Activated T-cell treated with anti-CD3 and anti-CD28 coated beads, Interleukin-2, amount 50 U/mL, for 72 hours (primary cell): ENCODE data around the gene ACTRT1. TPM values are rescaled to one million over a fixed set of nuclear protein-coding genes. Genes with fewer than 3 reads are reported as not detected.

Experiments used
- ATAC-seq, 2 donors: fragments of 150-1000 bp; cut with Tn5 transposase; replicated peaks in 1 of 2; 2 replicates each; pipeline ENCODE4 v1.10.0; 2021; ENCODE audit warnings: moderate library complexity in 2 of 2, mild to moderate bottlenecking in 1 of 2
- DNase-seq, 2 donors: peaks; one replicate each; pipeline ENCODE4 v3.0.0; 2021 to 2022; ENCODE audit warnings: mixed read lengths in 1 of 2
- H3K27ac Mint-ChIP-seq: one replicate; pipeline ENCODE4 v1.8.0; 2022; ENCODE audit warnings: mild to moderate bottlenecking, moderate library complexity, mixed read lengths
- H3K27me3 Mint-ChIP-seq: one replicate; pipeline ENCODE4 v1.8.0; 2022; ENCODE audit warnings: low read depth, mixed read lengths
- H3K36me3 Mint-ChIP-seq, 2 donors: one replicate each; pipeline ENCODE4 v1.8.0; 2022; ENCODE audit warnings: mixed read lengths in 2 of 2, mild to moderate bottlenecking in 1 of 2; ENCODE audit not compliant: insufficient read depth in 2 of 2
- H3K4me1 Mint-ChIP-seq: one replicate; pipeline ENCODE4 v1.8.0; 2022; ENCODE audit warnings: low read depth, mixed read lengths
- H3K4me3 Mint-ChIP-seq, 2 donors: one replicate each; pipeline ENCODE4 v1.8.0; 2022; ENCODE audit warnings: mild to moderate bottlenecking in 2 of 2, mixed read lengths in 2 of 2, moderate library complexity in 2 of 2
- H3K9me3 Mint-ChIP-seq, 2 donors: one replicate each; pipeline ENCODE4 v1.8.0; 2022; ENCODE audit warnings: mixed read lengths in 2 of 2
- total RNA-seq, 2 donors: library from RNA; stranded (reverse); gene quantifications; one replicate each; pipeline ENCODE4 v1.2.3, GENCODE V29; 2022

The ACTRT1 gene
- total RNA-seq, result not detected

DNA sequence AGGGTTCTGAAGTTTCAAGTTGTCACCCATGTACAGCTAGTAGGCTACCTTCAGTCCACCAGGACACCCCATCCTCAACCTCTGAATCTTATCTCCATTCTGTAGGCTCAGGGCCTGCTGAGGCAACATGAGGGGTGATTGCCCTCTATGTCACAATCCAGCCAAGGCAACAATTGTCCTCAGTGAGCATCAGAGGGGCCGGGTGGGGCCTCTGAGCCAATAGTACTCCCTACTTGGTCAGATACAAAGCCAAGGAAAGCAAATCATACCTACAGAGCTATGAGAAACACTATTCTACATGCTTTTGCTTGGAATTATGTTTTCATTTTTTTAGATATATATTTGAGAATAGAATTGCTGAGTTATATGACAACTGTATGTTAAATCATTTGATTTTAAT is at the start of gene ACTRT1:
Gene ACTRT1 (minus strand): TSS at position 101 of the 400 bp plus-strand sequence. CDS start 197 bp downstream, outside the sequence.
- Mint-ChIP-seq H3K27me3 (no peaks in the 10 kb centered on the region), H3K4me3 (no peak within 1 kb of the TSS), H3K4me1 (no peaks in the 10 kb centered on the region), H3K9me3 (peaks cover 2% of the 10 kb centered on the region in 2 donors), H3K27ac (no peak within 1 kb of the TSS), H3K36me3 (no peaks in the 10 kb centered on the region)
- ATAC-seq, result no peak
- DNase-seq, result no peak

DNA sequence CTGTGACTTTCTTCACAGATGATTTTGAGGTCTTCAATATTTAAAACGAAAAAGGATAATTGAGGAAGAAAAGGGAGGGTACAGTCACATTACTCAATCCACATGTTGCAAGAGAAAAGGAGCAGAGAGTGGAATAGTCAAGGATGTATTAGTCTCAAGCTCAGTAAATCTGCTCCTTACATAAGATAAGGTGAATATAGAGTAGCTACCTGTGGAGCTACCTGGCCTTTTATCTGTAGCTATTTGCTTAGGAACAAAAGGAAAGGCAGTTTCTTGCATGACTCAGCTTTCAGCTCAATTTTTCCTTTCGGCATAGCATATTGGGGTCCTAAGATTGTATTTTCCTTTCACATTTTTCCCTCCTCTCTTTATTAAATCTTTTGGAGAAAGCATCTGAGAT is 26.3 kb upstream of the ACTRT1 start:
- Mint-ChIP-seq H3K4me3 (no peak overlapping the region), H3K27ac (no peak overlapping the region)

DNA sequence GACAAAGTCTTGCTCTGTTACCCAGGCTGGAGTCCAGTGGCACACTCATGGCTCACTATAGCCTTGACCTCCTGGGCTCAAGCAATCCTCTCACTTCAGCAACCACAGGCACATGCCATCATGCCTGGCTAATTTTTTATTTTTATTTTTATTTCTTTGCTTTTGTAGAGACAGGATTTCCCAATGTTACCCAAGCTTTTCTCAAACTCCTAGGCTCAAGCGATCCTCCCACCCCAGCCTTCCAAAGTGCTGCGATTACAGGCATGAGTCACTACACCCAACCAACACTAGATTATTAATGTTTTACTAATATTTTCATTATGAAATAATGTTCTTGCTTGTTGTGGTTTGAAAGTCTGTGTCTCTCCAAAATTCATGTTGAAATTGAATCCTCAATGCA is 5.2 kb upstream of the ACTRT1 start:
- H3K27me3 Mint-ChIP-seq, result peaks cover 16% of the 10 kb centered on the region
- peaks cover 4 to 8% of the 10 kb centered on the region in 2 donors for H3K9me3 Mint-ChIP-seq
- no peaks in the 10 kb centered on the region for H3K36me3 Mint-ChIP-seq
- DNase-seq (no peak), ATAC-seq (no peak)
- H3K4me1 Mint-ChIP-seq, result no peaks in the 10 kb centered on the region
- no peak overlapping the region for H3K4me3 Mint-ChIP-seq
- H3K27ac Mint-ChIP-seq, result no peak overlapping the region

More for the DNA sequence above, 26.3 kb upstream of the ACTRT1 start:
- Mint-ChIP-seq H3K9me3 (no peaks in the 10 kb centered on the region), H3K4me1 (no peaks in the 10 kb centered on the region), H3K36me3 (no peaks in the 10 kb centered on the region), H3K27me3 (peaks cover 9% of the 10 kb centered on the region)
- ATAC-seq (no peak), DNase-seq (no peak)

DNA sequence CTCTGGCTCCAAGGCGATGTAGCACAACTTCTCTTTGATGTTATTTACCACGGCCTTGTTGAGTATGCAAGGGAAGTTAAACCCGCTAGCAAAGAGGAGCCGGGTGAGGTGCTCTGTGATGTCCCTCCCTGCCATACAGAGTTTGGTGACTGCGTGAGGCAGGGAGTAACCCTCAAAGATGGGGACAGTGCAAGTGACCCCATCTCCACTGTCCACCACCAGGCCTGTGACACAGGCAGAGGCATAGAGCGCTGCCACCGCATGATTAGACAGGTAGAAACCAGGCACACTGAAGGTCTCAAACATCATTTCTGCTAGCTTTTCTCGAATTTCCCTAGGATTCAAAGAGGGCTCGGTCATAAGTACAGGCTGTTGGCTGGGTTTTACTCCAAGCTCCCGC is 677 bp downstream of the ACTRT1 start:
- Mint-ChIP-seq H3K4me1 (no peaks in the 10 kb centered on the region), H3K9me3 (peaks cover 2% of the 10 kb centered on the region in 2 donors), H3K27ac (no peak overlapping the region), H3K27me3 (no peaks in the 10 kb centered on the region), H3K36me3 (no peaks in the 10 kb centered on the region), H3K4me3 (no peak overlapping the region)
- no peak for ATAC-seq
- DNase-seq, result no peak

DNA sequence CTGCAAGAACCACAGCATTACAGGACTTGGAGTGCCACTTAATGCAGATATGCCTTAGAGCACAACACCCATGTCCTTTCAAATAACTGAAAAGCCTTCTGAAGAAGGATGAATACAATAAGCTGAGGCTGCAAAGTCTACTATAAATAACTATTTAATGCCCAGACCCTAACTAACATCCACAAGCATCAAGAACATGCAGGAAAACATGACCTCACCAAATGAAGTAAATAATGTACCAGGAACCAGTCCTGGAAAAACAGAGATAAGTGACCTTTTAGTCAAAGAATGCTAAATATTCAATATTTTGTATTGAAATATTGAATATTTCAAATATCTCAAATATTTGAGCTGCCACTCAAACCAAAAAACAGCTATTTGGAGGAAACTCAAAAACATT is 16.9 kb downstream of the ACTRT1 start:
- Mint-ChIP-seq H3K36me3 (no peaks in the 10 kb centered on the region), H3K4me3 (no peak overlapping the region), H3K27me3 (no peaks in the 10 kb centered on the region), H3K4me1 (no peaks in the 10 kb centered on the region), H3K9me3 (no peaks in the 10 kb centered on the region), H3K27ac (no peak overlapping the region)
- no peak for DNase-seq
- no peak for ATAC-seq

DNA sequence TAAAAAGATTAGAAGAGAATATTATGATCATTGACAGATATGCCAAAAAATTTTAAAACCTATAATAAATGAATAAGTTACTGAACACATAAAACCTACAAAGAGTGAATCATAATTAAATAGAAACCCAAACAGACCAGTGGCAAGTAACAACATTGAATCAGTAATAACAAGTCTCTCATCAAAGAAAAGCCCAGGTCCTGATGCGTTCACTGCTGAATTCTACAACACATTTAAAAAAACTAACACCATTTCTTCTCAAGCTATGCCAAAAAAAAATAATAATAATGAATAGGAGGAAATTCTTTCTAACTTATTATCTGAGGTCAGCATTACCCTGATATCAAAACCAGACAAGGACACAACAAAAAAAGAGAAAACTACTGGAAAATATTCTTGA is 30.6 kb downstream of the ACTRT1 start:
- Mint-ChIP-seq H3K27me3 (peaks cover 7% of the 10 kb centered on the region), H3K4me1 (no peaks in the 10 kb centered on the region), H3K9me3 (peaks cover 2 to 4% of the 10 kb centered on the region in 2 donors), H3K4me3 (no peak overlapping the region), H3K36me3 (no peaks in the 10 kb centered on the region), H3K27ac (no peak overlapping the region)
- ATAC-seq (no peak), DNase-seq (no peak)

DNA sequence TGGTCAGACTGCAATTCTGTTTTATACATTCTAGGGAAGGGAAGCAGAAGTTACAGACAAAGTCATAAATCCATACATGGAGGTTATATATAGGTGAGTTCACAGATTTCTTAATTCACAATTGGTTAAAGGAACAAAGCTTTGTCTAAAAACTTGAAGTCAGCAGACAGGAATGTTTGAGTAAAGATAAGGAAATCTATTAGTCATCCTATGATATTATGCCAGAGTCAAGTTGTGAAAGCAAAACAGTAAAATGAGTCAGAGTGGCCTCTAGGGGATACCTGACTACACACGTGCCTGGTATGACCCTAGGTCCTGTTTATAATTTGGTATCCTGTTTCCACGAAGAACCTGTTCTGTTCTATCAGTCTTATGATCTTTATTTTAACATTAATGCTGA is 31.5 kb downstream of the ACTRT1 start:
- no peak for DNase-seq
- H3K4me3 Mint-ChIP-seq, result no peak overlapping the region
- no peaks in the 10 kb centered on the region for H3K4me1 Mint-ChIP-seq

DNA sequence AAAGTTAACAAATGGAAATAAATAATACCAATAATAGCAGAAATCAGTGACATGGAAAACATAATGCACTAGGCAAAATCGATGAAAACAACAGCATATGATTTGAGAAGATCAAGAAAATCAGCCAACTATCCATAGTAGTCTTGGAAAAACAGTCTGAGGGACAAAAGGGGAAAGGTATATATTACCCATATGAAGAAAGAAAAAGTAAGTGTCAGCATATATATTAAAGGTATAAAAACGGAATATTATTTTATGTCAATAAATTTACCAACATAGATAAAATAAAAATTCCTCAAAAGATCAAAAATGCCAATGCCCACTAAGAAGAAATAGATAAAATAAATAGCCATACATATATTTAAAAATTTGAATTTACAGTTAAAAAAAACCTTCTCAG is 33.0 kb downstream of the ACTRT1 start:
- H3K27me3 Mint-ChIP-seq, result peaks cover 20% of the 10 kb centered on the region
- peaks cover 0 to 4% of the 10 kb centered on the region in 2 donors for H3K36me3 Mint-ChIP-seq
- no peak overlapping the region for H3K4me3 Mint-ChIP-seq
- DNase-seq (no peak), ATAC-seq (no peak)
- H3K9me3 Mint-ChIP-seq, result peaks cover 4 to 9% of the 10 kb centered on the region in 2 donors
- H3K27ac Mint-ChIP-seq, result no peak overlapping the region
- H3K4me1 Mint-ChIP-seq, result no peaks in the 10 kb centered on the region

More for the DNA sequence above, 31.5 kb downstream of the ACTRT1 start:
- H3K9me3 Mint-ChIP-seq, result peaks cover 4 to 6% of the 10 kb centered on the region in 2 donors
- no peak overlapping the region for H3K27ac Mint-ChIP-seq
- H3K36me3 Mint-ChIP-seq, result peaks cover 0 to under 1% of the 10 kb centered on the region in 2 donors
- H3K27me3 Mint-ChIP-seq, result peaks cover 15% of the 10 kb centered on the region
- ATAC-seq, result no peak

DNA sequence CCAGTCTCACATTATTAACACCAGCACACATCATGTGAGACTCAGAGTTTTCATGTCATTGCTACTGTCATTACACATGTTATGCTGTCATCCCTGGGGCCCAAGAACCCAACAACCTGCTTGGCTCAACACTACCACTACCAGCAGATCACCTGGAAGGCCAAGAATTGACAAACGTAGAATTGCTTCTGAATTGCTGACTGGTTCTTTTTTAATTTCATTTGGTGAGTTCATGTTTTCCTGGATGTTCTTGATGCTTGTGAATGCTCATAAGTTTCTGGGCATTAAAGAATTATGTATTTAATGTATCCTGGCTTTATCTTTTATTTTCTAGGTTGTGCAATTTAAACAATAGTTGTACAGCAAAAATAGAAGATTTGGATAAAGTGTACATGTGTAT is 40.2 kb downstream of the ACTRT1 start:
- ATAC-seq (no peak), DNase-seq (no peak)
- Mint-ChIP-seq H3K9me3 (peaks cover 0 to 14% of the 10 kb centered on the region in 2 donors), H3K27me3 (peaks cover 22% of the 10 kb centered on the region), H3K27ac (no peak overlapping the region), H3K4me3 (no peak overlapping the region), H3K36me3 (peaks cover 0 to 4% of the 10 kb centered on the region in 2 donors), H3K4me1 (no peaks in the 10 kb centered on the region)

DNA sequence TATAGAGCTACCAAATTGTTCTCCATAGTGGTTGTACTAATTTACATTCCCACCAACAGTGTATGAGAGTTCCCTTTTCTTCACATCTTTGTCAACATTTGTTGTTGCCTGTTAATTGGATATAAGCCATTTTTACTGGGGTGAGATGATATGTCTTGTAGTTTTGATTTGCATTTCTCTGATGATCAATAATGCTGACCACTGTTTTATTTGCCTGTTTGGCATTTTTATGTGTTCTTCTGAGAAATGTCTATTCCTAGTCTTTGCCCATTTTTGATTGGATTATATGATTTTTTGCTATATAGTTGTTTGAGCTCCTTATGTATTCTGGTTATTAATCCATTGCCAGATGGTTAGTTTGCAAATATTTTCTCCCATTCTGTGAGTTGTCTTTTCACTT is 44.3 kb downstream of the ACTRT1 start:
- ATAC-seq (no peak), DNase-seq (no peak)
- Mint-ChIP-seq H3K27ac (no peak overlapping the region), H3K4me1 (no peaks in the 10 kb centered on the region), H3K9me3 (peaks cover 0 to 2% of the 10 kb centered on the region in 2 donors), H3K4me3 (no peak overlapping the region), H3K27me3 (peaks cover 5% of the 10 kb centered on the region), H3K36me3 (no peaks in the 10 kb centered on the region)
